IPS-15b (cell line): ENCODE measurements around the gene RAD51B.

ENCODE experiments used
- H3K27me3 ChIP-seq: one replicate; pipeline ENCODE4 v1.6.1; 2013; ENCODE audit warnings: low read length; ENCODE audit not compliant: control insufficient read depth, insufficient read depth
- H3K36me3 ChIP-seq: one replicate; pipeline ENCODE4 v1.6.1; 2013; ENCODE audit warnings: low read length; ENCODE audit not compliant: control insufficient read depth, insufficient read depth
- H3K4me1 ChIP-seq: one replicate; pipeline ENCODE4 v1.6.1; 2013; ENCODE audit warnings: mild to moderate bottlenecking, low read length; ENCODE audit not compliant: control insufficient read depth, insufficient read depth
- H3K4me3 ChIP-seq: one replicate; pipeline ENCODE4 v1.5.1; 2013; ENCODE audit warnings: low read depth, low read length
- H3K9ac ChIP-seq: one replicate; pipeline ENCODE4 v1.6.1; 2013; ENCODE audit warnings: low read depth, mild to moderate bottlenecking, low read length
- H3K9me3 ChIP-seq: one replicate; pipeline ENCODE4 v1.6.1; 2013; ENCODE audit warnings: mild to moderate bottlenecking, low read length; ENCODE audit not compliant: control insufficient read depth, insufficient read depth

RAD51B gene

DNA sequence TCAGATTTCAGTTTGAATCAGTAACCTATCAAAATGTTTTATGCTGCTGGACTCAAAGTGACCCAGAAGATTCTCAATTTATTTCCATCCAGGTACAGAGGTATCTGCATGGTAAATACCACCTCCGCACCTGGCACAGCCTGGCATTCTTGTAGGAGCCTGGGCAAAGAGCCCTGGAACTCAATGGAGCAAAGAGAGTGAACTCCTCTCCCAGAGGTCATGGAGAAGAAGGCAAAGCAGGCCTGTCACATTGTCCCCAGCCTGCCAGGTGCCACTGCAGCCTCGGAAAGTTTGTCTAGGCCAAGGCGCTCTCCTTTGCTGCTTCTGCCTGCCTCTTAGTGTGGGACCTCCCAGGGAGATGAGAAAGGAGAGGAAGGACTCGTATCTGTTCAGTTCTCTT is 653.5 kb downstream of the RAD51B start:
- Histone ChIP-seq H3K9ac (no peak overlapping the region), H3K4me1 (peaks cover 48% of the 10 kb centered on the region), H3K4me3 (no peak overlapping the region), H3K27me3 (no peaks in the 10 kb centered on the region), H3K36me3 (no peaks in the 10 kb centered on the region), H3K9me3 (no peaks in the 10 kb centered on the region)

DNA sequence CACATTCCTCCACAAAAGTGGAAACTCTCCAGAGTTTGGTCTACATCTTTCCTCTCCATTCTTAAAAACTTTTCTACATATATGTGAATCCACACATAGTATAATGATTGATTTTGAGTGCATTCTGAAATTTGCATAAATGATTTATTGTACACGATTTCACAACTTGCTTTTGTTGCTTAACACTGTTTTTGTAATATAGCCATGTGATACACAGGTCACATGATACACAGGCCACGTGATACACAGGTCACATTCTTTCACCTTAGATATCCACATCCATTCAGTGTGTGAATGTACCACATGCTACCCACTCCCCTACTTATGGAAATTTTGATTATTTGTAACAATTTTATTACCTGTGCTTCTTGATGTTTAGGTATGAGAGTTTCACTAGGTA is 654.2 kb downstream of the RAD51B start:
- peaks cover 48% of the 10 kb centered on the region for H3K4me1 ChIP-seq
- H3K4me3 ChIP-seq = no peak overlapping the region
- no peak overlapping the region for H3K9ac ChIP-seq
- H3K9me3 ChIP-seq = no peaks in the 10 kb centered on the region
- no peaks in the 10 kb centered on the region for H3K27me3 ChIP-seq
- H3K36me3 ChIP-seq = no peaks in the 10 kb centered on the region

DNA sequence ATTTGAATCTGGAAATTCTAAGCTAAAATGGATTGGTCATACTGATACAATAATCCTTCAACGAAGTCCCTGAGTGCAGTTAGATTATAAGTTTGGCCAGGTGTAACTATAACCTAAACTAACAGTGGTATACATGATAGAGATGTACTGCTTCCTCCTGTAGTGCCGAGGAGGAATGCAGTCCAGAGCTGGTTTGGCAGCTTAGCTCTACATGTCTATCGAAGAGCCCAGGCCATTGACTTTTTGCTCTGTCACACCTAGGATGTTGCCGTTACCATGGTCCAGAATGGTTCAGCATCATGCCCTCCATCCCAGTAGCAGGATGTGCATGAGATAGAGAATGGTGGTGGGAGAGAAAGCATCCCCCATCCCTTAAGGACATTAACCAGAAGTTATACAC is 655.2 kb downstream of the RAD51B start:
- Histone ChIP-seq H3K4me1 (peaks cover 45% of the 10 kb centered on the region), H3K27me3 (no peaks in the 10 kb centered on the region), H3K9me3 (no peaks in the 10 kb centered on the region), H3K4me3 (no peak overlapping the region), H3K9ac (no peak overlapping the region), H3K36me3 (no peaks in the 10 kb centered on the region)

DNA sequence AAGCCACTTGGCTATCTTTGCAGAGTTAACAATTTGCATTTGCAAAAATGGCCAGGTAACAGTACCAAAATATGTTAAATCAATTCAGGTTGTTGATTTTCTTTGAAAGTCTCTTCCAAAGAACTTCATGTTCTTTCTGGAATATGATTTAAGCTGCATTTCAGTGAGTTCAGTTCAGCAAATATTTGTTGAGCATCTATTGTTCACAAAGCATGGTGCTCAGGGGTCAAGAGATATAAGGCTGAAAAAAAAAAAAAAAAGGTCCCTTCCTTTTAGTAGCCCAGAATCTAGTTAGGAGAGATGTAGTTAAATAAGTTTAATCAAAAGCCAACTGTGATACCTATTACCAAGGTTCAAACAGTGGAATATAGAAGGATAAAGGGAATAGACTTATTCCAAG is 656.2 kb downstream of the RAD51B start:
- no peaks in the 10 kb centered on the region for H3K9me3 ChIP-seq
- H3K27me3 ChIP-seq = no peaks in the 10 kb centered on the region
- no peak overlapping the region for H3K9ac ChIP-seq
- peaks cover 36% of the 10 kb centered on the region for H3K4me1 ChIP-seq
- no peaks in the 10 kb centered on the region for H3K36me3 ChIP-seq
- H3K4me3 ChIP-seq = no peak overlapping the region

DNA sequence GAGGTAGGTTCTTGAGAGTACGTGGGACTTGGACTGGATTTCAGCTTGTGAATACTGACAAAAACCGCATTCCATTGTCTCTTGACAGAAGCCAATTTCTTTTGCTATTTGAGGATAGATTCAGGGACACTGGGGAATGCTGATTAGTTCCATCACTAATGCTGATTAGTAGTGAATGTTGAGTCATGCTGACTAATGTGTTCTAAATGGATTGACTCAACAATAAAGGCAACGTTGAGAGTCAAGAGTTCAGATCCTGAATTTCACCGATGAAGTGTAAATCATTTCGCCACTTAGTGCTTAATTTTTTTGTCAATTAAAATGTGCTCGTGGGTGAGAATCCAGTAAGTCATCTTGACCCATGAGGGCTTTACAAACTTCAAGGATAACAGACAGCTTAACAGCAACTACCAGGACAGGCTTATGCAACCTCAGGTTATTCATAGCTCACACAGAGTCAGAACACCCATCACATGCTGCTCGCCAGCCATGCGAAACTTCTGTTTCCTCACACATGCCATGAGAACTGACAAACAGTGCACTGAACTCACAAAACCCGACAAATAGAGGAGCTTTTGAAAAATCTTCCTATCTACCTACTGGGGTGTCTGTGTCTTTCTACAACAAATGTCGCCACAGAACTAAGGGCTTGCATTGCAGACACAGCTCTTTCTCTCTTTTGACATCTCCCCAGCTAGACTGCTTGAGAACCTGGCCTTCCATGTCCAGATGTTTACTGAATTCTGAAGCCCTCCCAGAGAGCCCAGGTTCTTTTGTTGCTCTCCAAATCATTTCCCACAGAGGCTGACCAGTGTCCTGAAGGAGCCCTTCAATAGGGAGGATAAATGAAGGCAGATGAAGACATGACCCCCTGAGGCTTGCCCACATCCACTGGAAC is 656.9 kb downstream of the RAD51B start:
- H3K4me1 ChIP-seq = peaks cover 31% of the 10 kb centered on the region
- no peak overlapping the region for H3K4me3 ChIP-seq
- no peak overlapping the region for H3K9ac ChIP-seq
- no peaks in the 10 kb centered on the region for H3K9me3 ChIP-seq
- no peaks in the 10 kb centered on the region for H3K27me3 ChIP-seq
- H3K36me3 ChIP-seq = no peaks in the 10 kb centered on the region

DNA sequence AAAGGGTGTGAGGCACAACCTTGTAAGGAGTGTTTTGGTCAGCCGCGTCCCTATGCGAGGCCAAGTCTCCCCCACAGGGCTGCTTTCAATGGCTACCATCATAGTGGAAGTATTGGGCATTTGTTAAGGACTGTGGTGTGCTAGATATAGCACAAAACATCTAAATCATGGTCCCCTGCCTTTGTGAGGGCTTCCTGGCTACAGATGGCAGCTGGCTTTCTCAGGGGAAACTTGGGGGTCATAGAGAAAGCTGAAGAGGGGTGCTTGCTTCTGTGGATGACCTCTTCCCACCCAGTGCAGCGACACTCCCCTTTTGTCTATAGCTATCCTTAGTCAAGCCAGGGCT is 657.5 kb downstream of the RAD51B start:
- Histone ChIP-seq H3K36me3 (no peaks in the 10 kb centered on the region), H3K9me3 (no peaks in the 10 kb centered on the region), H3K9ac (no peak overlapping the region), H3K27me3 (no peaks in the 10 kb centered on the region), H3K4me3 (no peak overlapping the region), H3K4me1 (peaks cover 27% of the 10 kb centered on the region)

DNA sequence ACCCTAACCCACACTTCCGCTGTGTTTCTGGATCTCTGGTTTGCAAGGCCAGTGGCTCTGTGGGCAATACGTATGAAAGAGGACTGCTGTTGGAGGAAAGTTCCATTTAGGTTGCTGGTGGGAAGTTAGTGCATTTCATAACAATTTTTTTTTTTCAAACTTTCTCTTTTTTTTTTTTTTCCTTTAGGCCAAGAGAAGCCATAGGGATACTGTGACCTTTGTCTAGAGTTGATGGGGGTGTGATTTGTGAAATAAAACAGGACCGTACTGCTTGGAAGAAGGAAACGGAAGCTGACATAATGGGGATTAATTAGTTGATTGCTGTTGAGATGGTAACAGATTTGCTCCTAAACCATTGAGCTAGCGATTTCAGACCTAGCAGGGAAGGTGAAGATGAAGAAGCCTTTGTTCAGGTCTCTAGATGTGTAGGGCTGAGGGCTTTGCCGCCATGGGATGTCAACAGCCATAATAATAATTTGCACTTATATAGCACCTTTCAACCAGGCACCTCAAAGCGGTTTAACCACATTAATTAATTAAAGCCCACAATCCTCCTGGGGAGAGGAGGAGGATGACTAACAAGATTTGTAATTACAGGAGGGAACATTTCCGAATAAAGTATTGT is 658.0 kb downstream of the RAD51B start:
- Histone ChIP-seq H3K27me3 (no peaks in the 10 kb centered on the region), H3K9ac (no peak overlapping the region), H3K4me1 (peaks cover 23% of the 10 kb centered on the region), H3K9me3 (no peaks in the 10 kb centered on the region), H3K4me3 (no peak overlapping the region), H3K36me3 (no peaks in the 10 kb centered on the region)

DNA sequence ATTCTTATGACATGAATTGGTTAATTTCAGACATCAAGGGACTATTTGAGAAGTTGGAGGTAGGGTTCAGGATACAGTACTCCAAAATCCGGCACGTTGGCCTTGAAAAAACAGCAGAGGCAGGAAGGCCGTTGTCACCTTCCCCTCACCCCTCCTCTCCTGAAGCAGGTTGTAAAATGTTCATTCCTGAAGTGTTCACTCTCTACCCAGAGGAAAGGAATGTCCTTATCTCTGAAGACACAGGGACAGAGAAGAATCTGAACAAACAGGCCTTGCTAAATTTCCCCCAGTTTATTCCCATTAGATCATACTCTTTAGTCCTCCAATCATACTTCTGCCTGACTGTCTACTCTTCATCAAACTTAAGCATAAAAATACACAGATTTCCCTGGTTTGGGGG is 659.7 kb downstream of the RAD51B start:
- H3K27me3 ChIP-seq = no peaks in the 10 kb centered on the region
- no peak overlapping the region for H3K4me3 ChIP-seq
- H3K9ac ChIP-seq = no peak overlapping the region
- H3K9me3 ChIP-seq = no peaks in the 10 kb centered on the region
- peaks cover 16% of the 10 kb centered on the region for H3K4me1 ChIP-seq
- no peaks in the 10 kb centered on the region for H3K36me3 ChIP-seq

DNA sequence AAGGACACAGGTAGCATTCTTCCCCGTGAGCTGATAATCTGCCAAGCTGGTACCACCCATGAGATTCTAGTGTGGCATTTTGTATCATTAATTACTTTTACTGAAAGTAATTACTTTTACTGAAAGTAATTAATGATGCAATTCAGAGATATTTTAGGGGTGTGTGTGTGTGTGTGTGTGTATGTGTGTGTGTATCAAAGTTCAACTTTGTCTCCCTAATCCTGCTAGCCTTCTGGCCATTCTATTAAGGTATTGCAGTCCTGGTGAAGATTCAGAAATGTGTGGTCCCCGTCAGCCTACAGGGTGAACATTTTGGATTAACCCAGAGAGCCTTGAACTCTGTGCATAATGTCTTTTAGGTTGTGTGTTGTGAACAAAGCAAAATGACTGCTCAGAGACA is 662.4 kb downstream of the RAD51B start:
- Histone ChIP-seq H3K4me1 (peaks cover 2% of the 10 kb centered on the region), H3K4me3 (no peak overlapping the region)

DNA sequence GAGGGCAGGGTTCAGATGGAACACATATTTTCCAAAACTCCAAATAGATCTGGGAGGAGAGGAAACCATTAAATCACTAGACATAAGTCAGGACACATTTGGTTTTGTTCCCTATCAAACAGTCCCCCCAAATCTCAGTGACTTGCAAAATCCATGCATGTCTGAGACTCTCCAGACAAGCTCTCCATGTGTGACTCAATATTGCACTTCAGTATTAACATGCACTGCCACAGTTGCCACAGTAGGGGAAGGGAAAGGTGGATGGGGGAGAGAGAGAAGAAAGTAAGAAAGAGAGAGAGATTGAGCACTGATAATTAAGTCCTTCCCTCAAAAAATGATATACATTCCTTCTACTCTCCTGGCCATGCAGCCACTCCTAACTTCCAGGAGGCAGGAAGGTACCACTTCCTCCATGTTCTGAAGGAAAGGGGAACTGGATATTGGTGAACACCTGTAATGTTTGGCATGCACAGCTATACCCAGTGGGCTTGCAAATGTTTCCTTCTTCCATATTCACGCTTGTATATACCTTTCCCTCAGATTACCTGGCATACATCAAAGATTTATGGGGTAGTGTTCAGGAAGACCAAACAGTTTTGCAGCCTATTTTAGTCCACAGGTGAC is 663.3 kb downstream of the RAD51B start:
- no peaks in the 10 kb centered on the region for H3K36me3 ChIP-seq
- no peaks in the 10 kb centered on the region for H3K9me3 ChIP-seq
- no peak overlapping the region for H3K9ac ChIP-seq
- H3K4me1 ChIP-seq = no peaks in the 10 kb centered on the region
- no peaks in the 10 kb centered on the region for H3K27me3 ChIP-seq
- H3K4me3 ChIP-seq = no peak overlapping the region

More for the DNA sequence above, 662.4 kb downstream of the RAD51B start:
- Histone ChIP-seq H3K27me3 (no peaks in the 10 kb centered on the region), H3K9me3 (no peaks in the 10 kb centered on the region), H3K9ac (no peak overlapping the region), H3K36me3 (no peaks in the 10 kb centered on the region)

DNA sequence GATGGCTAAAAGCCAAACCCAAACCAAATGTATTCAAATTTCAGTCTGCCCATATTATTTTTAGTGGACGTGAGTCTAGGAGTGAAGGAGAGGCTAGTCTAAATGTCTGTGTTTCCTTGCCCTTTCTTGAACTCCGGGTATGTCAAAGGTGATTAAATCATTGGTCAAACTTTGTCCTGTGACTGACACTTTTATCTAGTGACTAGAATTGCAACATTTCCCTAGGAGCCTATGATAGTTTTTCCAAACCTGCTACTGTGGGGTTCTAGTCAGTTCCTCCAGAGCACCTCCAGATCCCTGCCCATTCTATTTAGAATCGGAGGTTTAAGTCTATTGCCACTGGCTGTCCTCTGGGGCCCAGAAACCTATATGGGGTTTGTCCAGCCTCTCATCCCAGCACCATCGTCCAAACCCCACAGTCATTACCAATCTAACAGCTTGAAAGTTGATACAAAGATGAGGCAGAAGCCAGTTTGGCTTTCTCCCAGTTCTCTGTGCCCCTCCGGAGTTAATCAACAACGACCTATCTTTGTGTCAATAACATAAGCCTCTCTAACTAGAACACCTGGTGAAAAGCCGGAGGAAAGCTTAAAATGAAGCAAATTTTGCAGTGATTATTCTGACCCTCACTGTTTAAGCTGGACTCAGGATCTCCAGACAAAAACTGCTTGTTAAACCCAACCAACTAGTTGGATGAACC is 666.6 kb downstream of the RAD51B start:
- no peaks in the 10 kb centered on the region for H3K36me3 ChIP-seq
- no peak overlapping the region for H3K9ac ChIP-seq

More for the DNA sequence above, 666.6 kb downstream of the RAD51B start:
- H3K4me3 ChIP-seq = no peak overlapping the region
- H3K9me3 ChIP-seq = no peaks in the 10 kb centered on the region
- H3K27me3 ChIP-seq = no peaks in the 10 kb centered on the region
- H3K4me1 ChIP-seq = no peaks in the 10 kb centered on the region
